Hepatocyte (in vitro differentiated cells): Measurements from ENCODE around the gene SPNS2.

Experiments
- EZH2 ChIP-seq: fragments of 200-600 bp; sonication (generic); IDR thresholded peaks from 2 replicates; pipeline ENCODE4 v1.6.1; 2016; ENCODE audit warnings: antibody characterized with exemption, mild to moderate bottlenecking, borderline replicate concordance
- EZH2phosphoT487 ChIP-seq: fragments of 200-600 bp; sonication (generic); IDR thresholded peaks from one replicate; pipeline ENCODE4 v1.6.1; 2018; ENCODE audit warnings: antibody characterized with exemption, mild to moderate bottlenecking, low read depth, moderate library complexity; ENCODE audit not compliant: unreplicated experiment, severe bottlenecking
- TF ChIP-seq, protein P1 (sequence below): fragments of 200-600 bp; sonication (generic); IDR thresholded peaks from 2 replicates; pipeline ENCODE4 v1.5.1; 2016; ENCODE audit warnings: antibody characterized with exemption, mild to moderate bottlenecking; ENCODE audit not compliant: poor library complexity

DNA sequence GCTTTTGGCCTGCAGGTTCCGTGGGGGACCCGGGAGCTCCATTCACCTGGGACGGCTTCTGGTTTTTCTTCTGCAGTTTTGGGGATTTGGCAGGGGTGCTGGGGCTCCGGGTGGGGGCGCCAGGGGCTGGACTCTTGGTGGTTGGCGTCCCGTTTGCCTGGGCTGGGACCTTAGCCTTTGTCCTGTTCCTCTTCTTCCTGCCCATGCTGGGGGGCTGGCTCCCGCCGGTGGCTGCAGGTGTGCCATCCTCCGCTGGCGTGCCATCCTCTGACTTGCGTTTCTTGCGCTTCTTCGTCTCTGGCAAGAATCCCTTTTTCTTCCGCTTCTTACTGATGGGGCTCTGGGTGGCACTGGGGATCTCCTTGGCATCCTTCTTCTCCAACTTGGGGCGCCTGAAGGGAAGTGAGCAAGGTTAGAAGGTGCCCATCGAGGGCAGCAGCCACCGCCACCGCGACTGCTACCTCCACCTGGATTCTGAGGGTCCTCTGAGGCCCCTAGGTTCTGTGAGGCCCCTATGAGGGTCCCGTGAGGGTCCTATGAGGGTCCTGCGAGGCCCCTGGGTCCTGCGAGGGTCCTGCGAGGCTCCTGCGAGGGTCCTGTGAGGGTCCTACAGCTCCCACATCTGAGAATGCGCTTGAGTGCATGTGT lies 41.0 kb downstream of the SPNS2 start:
- TF ChIP-seq, protein P1, sequence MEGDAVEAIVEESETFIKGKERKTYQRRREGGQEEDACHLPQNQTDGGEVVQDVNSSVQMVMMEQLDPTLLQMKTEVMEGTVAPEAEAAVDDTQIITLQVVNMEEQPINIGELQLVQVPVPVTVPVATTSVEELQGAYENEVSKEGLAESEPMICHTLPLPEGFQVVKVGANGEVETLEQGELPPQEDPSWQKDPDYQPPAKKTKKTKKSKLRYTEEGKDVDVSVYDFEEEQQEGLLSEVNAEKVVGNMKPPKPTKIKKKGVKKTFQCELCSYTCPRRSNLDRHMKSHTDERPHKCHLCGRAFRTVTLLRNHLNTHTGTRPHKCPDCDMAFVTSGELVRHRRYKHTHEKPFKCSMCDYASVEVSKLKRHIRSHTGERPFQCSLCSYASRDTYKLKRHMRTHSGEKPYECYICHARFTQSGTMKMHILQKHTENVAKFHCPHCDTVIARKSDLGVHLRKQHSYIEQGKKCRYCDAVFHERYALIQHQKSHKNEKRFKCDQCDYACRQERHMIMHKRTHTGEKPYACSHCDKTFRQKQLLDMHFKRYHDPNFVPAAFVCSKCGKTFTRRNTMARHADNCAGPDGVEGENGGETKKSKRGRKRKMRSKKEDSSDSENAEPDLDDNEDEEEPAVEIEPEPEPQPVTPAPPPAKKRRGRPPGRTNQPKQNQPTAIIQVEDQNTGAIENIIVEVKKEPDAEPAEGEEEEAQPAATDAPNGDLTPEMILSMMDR: no peak
- TF ChIP-seq EZH2 (no peak), EZH2phosphoT487 (no peak)
